ENCODE data around the gene PRR12.

DNA sequence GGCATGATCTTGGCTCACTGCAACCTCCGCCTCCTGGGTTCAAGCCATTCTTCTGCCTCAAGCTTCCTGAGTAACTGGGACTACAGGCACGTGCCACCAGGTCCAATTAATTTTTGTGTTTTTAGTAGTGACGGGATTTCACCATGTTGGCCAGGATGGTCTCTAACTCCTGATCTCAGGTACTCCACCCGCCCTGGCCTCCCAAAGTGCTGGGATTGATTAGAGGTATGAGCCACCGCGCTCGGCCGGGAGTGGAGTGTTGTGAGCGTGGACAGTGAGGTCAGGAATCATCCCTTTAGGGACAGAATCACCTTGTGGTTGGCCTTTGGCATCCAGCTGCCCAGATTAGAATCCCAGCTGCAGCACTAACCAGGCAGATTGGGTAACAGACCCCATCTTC is 38.7 kb downstream of the PRR12 start:
- TF ChIP-seq, protein P1, sequence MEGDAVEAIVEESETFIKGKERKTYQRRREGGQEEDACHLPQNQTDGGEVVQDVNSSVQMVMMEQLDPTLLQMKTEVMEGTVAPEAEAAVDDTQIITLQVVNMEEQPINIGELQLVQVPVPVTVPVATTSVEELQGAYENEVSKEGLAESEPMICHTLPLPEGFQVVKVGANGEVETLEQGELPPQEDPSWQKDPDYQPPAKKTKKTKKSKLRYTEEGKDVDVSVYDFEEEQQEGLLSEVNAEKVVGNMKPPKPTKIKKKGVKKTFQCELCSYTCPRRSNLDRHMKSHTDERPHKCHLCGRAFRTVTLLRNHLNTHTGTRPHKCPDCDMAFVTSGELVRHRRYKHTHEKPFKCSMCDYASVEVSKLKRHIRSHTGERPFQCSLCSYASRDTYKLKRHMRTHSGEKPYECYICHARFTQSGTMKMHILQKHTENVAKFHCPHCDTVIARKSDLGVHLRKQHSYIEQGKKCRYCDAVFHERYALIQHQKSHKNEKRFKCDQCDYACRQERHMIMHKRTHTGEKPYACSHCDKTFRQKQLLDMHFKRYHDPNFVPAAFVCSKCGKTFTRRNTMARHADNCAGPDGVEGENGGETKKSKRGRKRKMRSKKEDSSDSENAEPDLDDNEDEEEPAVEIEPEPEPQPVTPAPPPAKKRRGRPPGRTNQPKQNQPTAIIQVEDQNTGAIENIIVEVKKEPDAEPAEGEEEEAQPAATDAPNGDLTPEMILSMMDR (IDR thresholded peaks at IDR 0.05) = no peak
- no peak for TF ChIP-seq POLR2A (IDR thresholded peaks at IDR 0.05)
